Measurements from ENCODE around the gene GALE. TPM values are rescaled to one million over a fixed set of nuclear protein-coding genes. Genes with fewer than 3 reads are reported as not detected.
A peak's percentile ranks its signal among the peaks of the same experiment; 100 is the strongest.

The GALE gene
- total RNA-seq, 1 experiment from 2014 or later: 36.2 TPM

DNA sequence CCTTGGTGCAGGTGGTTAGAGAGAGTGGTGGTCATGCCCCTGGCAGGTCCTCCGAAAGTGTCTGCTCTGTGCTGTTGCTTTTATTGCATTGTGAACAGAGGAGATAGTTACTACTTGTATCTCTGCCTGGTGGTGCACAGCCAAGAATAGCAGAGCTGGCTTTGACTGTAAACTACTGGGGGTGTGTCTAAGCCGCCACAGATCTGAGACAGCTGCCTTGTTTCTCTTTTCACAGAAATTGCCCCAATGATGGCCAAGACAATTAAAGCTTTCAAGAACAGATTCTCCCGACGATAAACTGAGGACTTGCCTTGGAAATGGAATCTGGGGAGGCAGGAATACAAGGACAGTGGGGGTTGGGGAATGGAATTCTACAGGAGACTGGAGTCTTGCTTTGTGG is 41.3 kb downstream of the GALE start:
- no peak for DNase-seq (ENCODE audit: extremely low read depth, low read depth)

DNA sequence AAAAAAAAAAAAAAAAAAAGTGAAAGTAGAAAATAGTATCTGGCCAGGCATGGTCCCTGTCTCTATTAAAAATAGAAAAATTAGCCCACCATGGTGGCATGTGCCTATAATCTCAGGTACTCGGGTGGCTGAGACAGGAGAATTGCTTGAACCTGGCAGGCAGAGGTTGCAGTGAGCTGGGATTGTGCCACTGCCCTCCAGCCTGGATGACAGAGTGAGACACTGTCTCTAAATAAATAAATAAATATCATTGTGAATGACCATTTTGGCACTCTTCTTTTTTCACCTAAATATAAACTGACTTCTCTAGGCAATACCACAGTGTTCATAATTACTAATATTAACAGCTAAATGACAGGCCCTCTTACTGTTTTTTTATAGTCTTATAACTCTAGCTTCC is 42.7 kb downstream of the GALE start:
- no peak for DNase-seq (ENCODE audit: extremely low read depth, low read depth)

DNA sequence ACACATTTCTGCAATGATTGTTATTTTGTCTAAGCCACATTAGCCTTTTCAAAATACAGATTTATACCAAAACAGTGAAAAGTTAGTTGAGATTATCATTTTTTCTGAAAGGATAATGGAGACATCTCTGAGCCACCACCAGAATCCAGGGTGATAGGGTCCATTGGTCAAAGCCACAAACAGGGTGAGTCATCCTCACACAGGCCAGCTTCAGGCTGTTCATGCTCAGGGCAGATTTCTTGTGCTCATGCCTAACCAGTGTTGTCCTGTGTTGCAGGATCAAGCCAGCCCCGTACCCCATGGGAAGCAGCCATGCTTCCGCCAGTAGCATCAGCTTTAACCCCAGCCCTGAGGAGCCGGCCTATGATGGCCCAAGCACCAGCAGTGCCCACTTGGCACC is 43.9 kb downstream of the GALE start:
- no peak for DNase-seq (ENCODE audit: extremely low read depth, low read depth)

DNA sequence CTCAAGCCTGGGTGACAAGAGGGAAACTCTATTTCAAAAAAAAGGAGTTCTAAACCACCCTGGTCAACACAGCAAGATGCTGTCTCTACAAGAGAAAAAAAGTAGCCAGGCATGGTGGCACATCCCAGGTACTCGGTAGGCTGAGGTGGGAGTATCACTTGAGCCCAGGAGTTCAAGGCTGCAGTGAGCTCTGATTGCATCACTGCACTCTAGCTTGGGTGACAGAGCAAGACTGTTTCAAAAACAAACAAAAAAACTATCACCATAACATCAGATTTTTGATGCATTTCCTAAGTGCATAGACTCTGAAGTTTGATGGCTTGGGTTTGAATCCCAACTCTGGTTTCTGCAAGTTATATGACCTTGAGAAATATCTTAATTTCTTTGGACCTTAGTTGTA is 47.6 kb downstream of the GALE start:
- no peak for DNase-seq (ENCODE audit: extremely low read depth, low read depth)

DNA sequence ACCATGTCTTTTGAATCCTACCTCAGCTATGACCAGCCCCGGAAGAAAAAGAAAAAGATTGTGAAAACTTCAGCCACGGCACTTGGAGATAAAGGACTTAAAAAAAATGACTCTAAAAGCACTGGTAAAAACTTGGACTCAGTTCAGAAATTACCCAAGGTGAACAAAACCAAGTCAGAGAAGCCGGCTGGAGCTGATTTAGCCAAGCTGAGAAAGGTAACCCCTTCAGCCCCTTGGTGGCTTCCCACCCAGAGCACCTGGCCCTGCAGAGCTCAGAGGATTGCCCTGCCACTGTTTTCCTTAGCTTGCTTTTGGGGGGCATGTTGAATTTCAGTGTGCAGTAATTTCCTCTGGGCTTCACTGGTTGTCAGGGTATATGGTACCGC is 48.7 kb downstream of the GALE start:
- no peak for DNase-seq (ENCODE audit: extremely low read depth, low read depth)

DNA sequence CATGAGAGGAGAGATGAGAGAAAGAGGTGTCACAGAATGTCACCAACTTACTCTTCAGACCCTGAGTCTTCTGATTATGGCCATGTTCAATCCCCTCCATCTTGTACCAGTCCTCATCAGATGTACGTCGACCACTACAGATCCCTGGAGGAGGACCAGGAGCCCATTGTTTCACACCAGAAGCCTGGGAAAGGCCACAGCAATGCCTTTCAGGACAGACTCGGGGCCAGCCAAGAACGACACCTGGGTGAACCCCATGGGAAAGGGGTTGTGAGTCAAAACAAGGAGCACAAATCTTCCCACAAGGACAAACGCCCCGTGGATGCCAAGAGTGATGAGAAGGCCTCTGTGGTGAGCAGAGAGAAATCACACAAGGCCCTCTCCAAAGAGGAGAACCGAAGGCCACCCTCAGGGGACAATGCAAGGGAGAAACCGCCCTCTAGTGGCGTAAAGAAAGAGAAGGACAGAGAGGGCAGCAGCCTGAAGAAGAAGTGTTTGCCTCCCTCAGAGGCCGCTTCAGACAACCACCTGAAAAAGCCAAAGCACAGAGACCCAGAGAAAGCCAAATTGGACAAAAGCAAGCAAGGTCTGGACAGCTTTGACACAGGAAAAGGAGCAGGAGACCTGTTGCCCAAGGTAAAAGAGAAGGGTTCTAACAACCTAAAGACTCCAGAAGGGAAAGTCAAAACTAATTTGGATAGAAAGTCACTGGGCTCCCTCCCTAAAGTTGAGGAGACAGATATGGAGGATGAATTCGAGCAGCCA is 49.3 kb downstream of the GALE start:
- peak; percentile 50 for DNase-seq (ENCODE audit: extremely low read depth, low read depth)

DNA sequence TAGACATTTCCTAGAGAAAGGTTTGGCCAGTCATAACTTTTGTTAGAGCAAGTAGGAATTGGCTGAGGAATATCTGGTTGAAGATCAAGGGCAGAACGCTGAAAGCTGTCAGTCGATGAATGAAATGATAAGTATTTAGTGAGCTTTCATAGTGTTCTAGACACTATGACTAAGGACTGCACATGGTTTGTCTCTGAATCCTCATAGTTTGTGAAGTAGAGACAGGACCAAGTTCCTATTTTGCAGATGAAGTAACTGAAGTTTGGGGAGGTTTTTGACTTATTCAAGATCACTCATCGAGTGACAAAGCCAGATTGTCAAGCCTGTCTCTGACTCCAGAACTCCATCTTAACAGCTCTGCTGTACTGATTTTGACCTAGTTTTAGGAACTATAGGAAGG is 52.5 kb downstream of the GALE start:
- no peak for DNase-seq (ENCODE audit: extremely low read depth, low read depth)

Other genes starting within 250 kb of the GALE start
- gene ID3, start 241.3 kb downstream of the GALE start, total RNA-seq (2014; rRNA removed; shearing (Covaris generic)): 53.6 and 68.8 TPM in 2 replicates
- gene RPL11, start 108.9 kb downstream of the GALE start, total RNA-seq (2014; rRNA removed; shearing (Covaris generic)): 2,020 and 2,371 TPM in 2 replicates
- 29.5 and 31.1 TPM in 2 replicates for gene ELOA, start 57.3 kb downstream of the GALE start, total RNA-seq (2014; rRNA removed; shearing (Covaris generic))
- 40.1 TPM in 2 replicates for gene PITHD1, start 22.3 kb downstream of the GALE start, total RNA-seq (2014; rRNA removed; shearing (Covaris generic))
- gene LYPLA2, start 9.6 kb downstream of the GALE start, total RNA-seq (2014; rRNA removed; shearing (Covaris generic)): 50.8 and 54.3 TPM in 2 replicates
- gene HMGCL, start 24.7 kb upstream of the GALE start, total RNA-seq (2014; rRNA removed; shearing (Covaris generic)): 29.1 and 30.0 TPM in 2 replicates
- gene FUCA1, start 67.5 kb upstream of the GALE start, total RNA-seq (2014; rRNA removed; shearing (Covaris generic)): 16.6 and 17.1 TPM in 2 replicates
- not detected in 2 replicates for gene CNR2, start 112.6 kb upstream of the GALE start, total RNA-seq (2014; rRNA removed; shearing (Covaris generic))
- gene PNRC2, start 159.1 kb upstream of the GALE start, total RNA-seq (2014; rRNA removed; shearing (Covaris generic)): 74.6 and 84.0 TPM in 2 replicates
- gene SRSF10, start 179.6 kb upstream of the GALE start, total RNA-seq (2014; rRNA removed; shearing (Covaris generic)): 79.1 and 90.5 TPM in 2 replicates

Measured in NCI-H460 (cell line).